Gastroesophageal sphincter (tissue), 4 donors: ENCODE results near the gene CFAP77. TPM values are rescaled to one million over a fixed set of nuclear protein-coding genes. Genes with fewer than 3 reads are reported as not detected.

Experiments used
- ATAC-seq: fragments of 150-250 bp; one replicate; pipeline ENCODE4 v1.9.1; 2016; ENCODE audit warnings: mild to moderate bottlenecking, moderate library complexity
- H3K27ac ChIP-seq, 4 donors: fragments of 200-600 bp; sonication (generic) in 3 of 4; 1 replicate in 3 of 4; 2 replicates in 1 of 4; pipeline ENCODE4 v1.5.1; 2016 to 2019
- H3K27me3 ChIP-seq: fragments of 200-600 bp; sonication (generic); one replicate; pipeline ENCODE4 v1.5.1; 2019
- H3K36me3 ChIP-seq, 2 donors: fragments of 200-600 bp; sonication (generic); one replicate each; pipeline ENCODE4 v1.5.1; 2019; ENCODE audit warnings: control low read depth in 1 of 2
- H3K4me1 ChIP-seq, 3 donors: fragments of 200-600 bp; sonication (generic); 1 replicate in 2 of 3; 2 replicates in 1 of 3; pipeline ENCODE4 v1.5.1; 2016 to 2019; ENCODE audit warnings: control low read depth in 2 of 3
- H3K4me3 ChIP-seq, 2 donors: fragments of 200-600 bp; sonication (generic); one replicate each; pipeline ENCODE4 v1.5.1; 2019; ENCODE audit warnings: mild to moderate bottlenecking in 1 of 2, moderate library complexity in 1 of 2
- H3K9me3 ChIP-seq, 3 donors: fragments of 200-600 bp; sonication (generic); one replicate each; pipeline ENCODE4 v1.5.1; 2017 to 2019; ENCODE audit warnings: control low read depth in 2 of 3
- EP300 ChIP-seq: sonication (generic); formaldehyde crosslinking; IDR thresholded peaks from one replicate; pipeline ENCODE4 v1.6.1; 2017; ENCODE audit warnings: antibody characterized with exemption, mild to moderate bottlenecking
- POLR2A ChIP-seq, 2 donors: fragments of 450-650 bp; IDR thresholded peaks; one replicate each; pipeline ENCODE4 v1.6.1; 2017; ENCODE audit warnings: antibody characterized with exemption in 2 of 2, mild to moderate bottlenecking in 2 of 2, moderate library complexity in 1 of 2
- POLR2AphosphoS5 ChIP-seq: sonication (generic); formaldehyde crosslinking; IDR thresholded peaks from one replicate; pipeline ENCODE4 v1.6.1; 2017; ENCODE audit warnings: antibody characterized with exemption
- WGBS, 2 donors: methylation state at CpG; one replicate each; pipeline ENCODE4 v1.1.5; 2018; ENCODE audit warnings: low coverage in 1 of 2; 5-methylcytosine and 5-hydroxymethylcytosine counted together
- total RNA-seq, 4 donors: library from RNA; depleted of rRNA; stranded (reverse); fragments of >200 nt; gene quantifications; one replicate each; pipeline ENCODE4 v1.1.0, GENCODE V29; 2016
- TF ChIP-seq, protein P1 (sequence below), 4 experiments: fragments of 200-600 bp in 2 of 4; fragments of 450-650 bp in 2 of 4; sonication (generic) in 1 of 4; IDR thresholded peaks; one replicate each; pipeline ENCODE4 v1.5.1; 2017 to 2019; ENCODE audit warnings: antibody characterized with exemption in 4 of 4, mild to moderate bottlenecking in 2 of 4, moderate library complexity in 2 of 4

Gene CFAP77
- total RNA-seq, 4 donors from 2014 or later: not detected

DNA sequence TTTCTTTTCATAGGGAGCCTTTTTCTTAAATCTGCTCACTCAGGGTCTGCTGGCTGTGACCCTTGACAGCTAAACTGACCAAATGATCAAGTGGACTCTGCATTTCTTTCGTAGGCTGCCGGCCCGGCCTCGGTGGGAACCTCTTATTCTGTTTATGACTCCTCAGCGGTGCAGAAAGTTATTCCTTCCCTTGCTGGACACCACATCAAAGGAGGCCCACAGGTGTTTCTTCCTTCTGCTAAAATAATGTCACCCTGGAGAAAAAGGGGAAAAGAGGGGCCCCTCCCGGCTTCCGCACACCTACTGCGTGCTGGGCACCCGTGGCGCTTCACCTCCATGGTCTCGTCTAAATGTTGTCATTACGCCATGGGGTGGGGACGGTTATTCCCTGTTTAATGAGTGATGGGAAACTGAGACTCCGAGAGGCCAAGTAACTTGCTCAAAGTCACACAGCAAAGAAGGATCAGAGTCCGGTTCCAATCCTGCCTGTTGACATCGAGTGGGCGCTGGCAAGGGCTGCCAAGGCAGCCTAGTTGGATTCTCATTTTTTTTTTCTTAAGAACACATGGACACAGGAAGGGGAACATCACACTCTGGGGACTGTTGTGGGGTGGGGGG lies 72.3 kb downstream of the CFAP77 start:
- no peak for TF ChIP-seq POLR2A (IDR thresholded peaks at IDR 0.05)
- TF ChIP-seq EP300: no peak
- TF ChIP-seq, protein P1, sequence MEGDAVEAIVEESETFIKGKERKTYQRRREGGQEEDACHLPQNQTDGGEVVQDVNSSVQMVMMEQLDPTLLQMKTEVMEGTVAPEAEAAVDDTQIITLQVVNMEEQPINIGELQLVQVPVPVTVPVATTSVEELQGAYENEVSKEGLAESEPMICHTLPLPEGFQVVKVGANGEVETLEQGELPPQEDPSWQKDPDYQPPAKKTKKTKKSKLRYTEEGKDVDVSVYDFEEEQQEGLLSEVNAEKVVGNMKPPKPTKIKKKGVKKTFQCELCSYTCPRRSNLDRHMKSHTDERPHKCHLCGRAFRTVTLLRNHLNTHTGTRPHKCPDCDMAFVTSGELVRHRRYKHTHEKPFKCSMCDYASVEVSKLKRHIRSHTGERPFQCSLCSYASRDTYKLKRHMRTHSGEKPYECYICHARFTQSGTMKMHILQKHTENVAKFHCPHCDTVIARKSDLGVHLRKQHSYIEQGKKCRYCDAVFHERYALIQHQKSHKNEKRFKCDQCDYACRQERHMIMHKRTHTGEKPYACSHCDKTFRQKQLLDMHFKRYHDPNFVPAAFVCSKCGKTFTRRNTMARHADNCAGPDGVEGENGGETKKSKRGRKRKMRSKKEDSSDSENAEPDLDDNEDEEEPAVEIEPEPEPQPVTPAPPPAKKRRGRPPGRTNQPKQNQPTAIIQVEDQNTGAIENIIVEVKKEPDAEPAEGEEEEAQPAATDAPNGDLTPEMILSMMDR (IDR thresholded peaks at IDR 0.05): no peak
- no peak for TF ChIP-seq POLR2AphosphoS5
- no peak overlapping the region for H3K4me3 ChIP-seq
- no peaks in the 10 kb centered on the region for H3K36me3 ChIP-seq
- no peak overlapping the region for H3K27ac ChIP-seq
- no peaks in the 10 kb centered on the region for H3K9me3 ChIP-seq
- 65 to 75% methylated on average over 8 to 12 of the region's 17 CpGs for WGBS, 2 donors
- peaks cover 85% of the 10 kb centered on the region for H3K27me3 ChIP-seq
- no peak for ATAC-seq
- no peaks in the 10 kb centered on the region for H3K4me1 ChIP-seq

DNA sequence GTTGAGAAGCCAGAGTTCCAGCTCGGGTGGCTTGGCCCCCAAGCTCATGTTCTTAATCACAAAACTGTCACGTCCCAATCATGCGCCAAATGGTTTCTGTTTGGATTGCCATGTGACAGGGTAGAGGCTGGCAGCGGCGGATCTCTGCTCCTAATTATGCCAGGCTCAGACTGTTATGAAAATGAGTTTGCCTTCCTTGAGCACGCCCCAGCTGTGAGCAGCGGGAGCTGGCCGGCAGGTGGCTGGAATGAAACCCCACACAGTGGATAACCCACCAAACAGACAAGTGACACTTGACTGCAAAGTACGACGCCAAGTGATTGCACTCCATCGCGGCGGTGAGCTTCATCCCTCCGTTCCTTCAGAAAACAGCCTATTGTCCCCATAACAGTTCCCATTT lies 75.4 kb downstream of the CFAP77 start:
- Histone ChIP-seq H3K27ac (no peak overlapping the region), H3K9me3 (no peaks in the 10 kb centered on the region), H3K4me1 (no peaks in the 10 kb centered on the region), H3K27me3 (peaks cover 90% of the 10 kb centered on the region), H3K4me3 (no peak overlapping the region), H3K36me3 (no peaks in the 10 kb centered on the region)
- no peak for ATAC-seq
- TF ChIP-seq, protein P1 (IDR thresholded peaks at IDR 0.05): no peak
- no peak for TF ChIP-seq POLR2AphosphoS5
- TF ChIP-seq POLR2A (IDR thresholded peaks at IDR 0.05): no peak
- no peak for TF ChIP-seq EP300
- 67 to 85% methylated on average over 1 to 4 of the region's 14 CpGs for WGBS, 2 donors

DNA sequence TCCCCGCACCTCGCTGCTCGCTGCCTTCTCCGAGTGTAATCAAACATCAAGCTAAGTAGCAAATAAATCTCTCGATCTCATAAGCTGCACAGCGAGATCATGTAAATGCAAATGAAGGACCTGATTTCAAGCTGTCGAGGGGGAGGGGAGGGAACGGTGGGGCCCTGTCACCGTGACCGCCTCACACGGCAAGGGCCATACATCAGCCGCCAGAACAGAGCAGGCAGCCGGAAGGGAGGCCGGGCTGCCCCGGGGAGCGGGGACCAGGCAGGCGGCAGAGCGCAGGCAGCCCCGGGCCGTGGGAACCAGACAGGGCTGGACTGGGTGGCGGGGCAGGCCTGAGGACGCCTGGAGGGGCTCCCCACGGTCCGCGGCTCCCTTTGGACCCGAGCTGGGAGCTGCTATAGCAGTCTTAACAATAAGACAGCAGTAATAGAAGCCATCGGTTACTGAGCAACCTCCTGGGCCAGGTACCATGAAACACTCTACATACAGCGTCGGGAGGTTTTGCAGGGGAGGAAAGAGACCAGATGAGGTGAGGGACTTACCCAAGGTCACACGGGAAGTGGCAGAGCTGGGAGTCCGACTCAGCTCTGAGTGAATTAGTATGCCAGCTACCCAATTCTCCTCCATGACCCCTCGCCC lies 76.8 kb downstream of the CFAP77 start:
- H3K4me3 ChIP-seq: no peak overlapping the region
- no peaks in the 10 kb centered on the region for H3K4me1 ChIP-seq
- WGBS, 2 donors: 31 to 38% methylated on average over 11 to 21 of the region's 32 CpGs
- no peak overlapping the region for H3K27ac ChIP-seq
- no peak for TF ChIP-seq POLR2AphosphoS5
- TF ChIP-seq, protein P1 (IDR thresholded peaks at IDR 0.05): no peak
- no peak for TF ChIP-seq EP300
- TF ChIP-seq POLR2A (IDR thresholded peaks at IDR 0.05): no peak
- no peak for ATAC-seq
- H3K9me3 ChIP-seq: no peaks in the 10 kb centered on the region
- peaks cover 93% of the 10 kb centered on the region for H3K27me3 ChIP-seq
- H3K36me3 ChIP-seq: no peaks in the 10 kb centered on the region

DNA sequence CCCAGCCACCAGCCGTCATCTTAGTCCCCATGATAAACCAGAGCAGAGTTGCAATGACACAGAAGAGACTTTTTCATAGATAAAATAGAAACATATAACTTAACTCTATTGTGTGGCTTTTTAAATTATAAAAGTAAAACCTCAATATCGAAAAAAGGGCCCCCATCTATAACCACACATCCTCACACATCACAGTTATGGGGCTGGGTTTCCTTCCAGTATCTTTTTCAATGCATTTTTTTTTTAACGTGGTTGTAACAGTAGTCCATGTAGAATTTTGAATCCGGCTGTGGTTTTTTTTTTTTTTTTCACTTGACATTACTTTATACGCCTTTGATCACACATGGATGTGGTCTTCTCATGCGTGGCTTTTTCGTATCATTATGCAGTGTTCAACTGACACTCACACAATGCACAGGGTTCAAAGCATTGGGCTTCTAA lies 77.4 kb downstream of the CFAP77 start:
- Histone ChIP-seq H3K9me3 (peaks cover 0 to under 1% (median 0%) of the 10 kb centered on the region in 3 donors), H3K27me3 (peaks cover 95% of the 10 kb centered on the region), H3K4me1 (no peaks in the 10 kb centered on the region), H3K36me3 (no peaks in the 10 kb centered on the region), H3K27ac (no peak overlapping the region), H3K4me3 (no peak overlapping the region)
- ATAC-seq: no peak
- 66 to 70% methylated on average over 7 of the region's 7 CpGs for WGBS, 2 donors
- TF ChIP-seq POLR2A (IDR thresholded peaks at IDR 0.05) (no peak), EP300 (no peak), POLR2AphosphoS5 (no peak)
- TF ChIP-seq, protein P1 (IDR thresholded peaks at IDR 0.05): no peak
